RKO (cell line): ENCODE measurements around the gene L3MBTL3.

Experiments
- DNase-seq: peaks from one replicate; pipeline ENCODE4 v3.0.0-alpha.2; 2016; ENCODE audit warnings: low spot score

Gene L3MBTL3

GRCh38 chr6:130185658-130186057 lies 167.3 kb downstream of the L3MBTL3 start:
- no peak for DNase-seq

DNA sequence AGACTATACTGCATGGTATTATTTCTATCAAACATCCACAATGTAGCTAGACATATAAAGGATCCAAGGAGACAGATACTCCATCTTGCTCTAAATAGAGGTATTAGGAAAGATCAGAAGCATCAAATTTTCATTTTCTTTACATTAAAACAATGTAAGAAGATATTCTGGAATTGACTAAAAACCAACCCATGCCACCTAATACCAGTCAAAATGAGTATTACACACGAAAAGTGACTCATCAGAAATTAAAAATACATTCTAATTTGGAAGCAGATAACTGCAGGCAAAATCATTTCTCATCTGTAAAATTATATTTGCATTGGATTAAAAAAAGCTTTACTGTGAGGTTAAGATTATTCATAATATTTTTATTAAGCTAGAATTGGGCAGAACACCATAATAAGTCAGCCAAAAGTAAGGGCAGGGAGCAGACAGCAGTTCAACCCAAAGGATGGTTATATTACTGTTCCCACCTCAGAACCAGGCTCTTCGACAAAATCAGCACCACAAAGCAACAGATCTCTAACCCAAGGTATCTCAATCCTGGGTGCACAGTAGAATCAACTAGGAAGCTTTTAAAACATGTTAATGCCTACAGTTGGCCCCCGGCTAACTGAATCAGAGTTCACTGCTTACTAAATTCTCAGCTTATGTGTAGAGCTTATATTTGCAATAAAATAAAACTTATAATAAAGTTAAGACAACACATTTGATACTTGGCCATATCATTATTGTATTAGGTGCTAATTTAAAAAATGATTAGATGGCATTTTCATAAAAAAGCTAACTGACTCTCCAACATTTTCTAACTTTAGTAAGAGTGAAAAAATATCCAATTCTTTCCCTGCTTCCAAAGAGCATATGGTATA lies 169.2 kb downstream of the L3MBTL3 start:
- no peak for DNase-seq

GRCh38 chr6:130188207-130188899 lies 170.0 kb downstream of the L3MBTL3 start:
- no peak for DNase-seq

DNA sequence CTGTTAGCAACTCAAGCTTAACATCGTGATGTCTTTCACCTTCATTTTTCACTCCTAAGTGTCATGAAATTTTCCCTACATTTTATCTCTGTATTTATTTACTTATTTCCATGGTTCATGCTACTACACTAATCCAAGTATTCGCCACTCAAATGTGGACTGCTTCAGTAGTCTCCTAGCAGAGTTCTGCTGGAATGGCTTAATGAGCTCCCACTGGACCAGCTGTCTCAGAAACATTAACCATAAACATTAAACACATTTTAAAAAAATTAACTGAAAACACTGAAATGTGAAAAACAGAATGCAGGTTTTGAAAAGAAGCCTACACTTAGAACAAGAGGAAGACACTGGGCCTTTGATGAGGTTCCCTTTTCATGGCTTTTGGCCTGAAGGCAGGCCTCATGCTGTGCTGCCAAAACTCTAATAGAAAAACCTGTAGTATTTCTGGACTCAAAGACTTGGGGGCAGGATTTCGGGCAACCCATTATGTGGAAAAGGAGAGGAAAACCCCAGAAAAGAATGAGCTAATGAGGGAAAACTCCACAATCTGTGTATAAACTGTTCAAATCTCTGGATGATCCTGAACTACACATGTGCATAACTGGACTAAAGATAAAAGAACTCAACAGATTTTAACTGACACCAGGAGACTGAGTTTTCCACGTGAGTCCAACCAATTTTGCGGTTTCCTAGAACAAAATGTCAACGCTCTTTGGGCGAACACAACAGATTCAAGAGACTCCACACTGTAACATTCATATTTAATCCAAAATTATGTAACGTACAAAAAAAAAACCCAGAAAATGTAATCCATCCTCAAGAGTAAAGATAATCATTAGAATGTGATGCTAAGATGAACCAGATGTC lies 171.4 kb downstream of the L3MBTL3 start:
- DNase-seq, result no peak
